K562 (cell line): ENCODE data around the gene SNX17.

Experiments
- CTCF ChIP-seq, 3 experiments: IDR thresholded peaks in 2 of 3; conservative IDR thresholded peaks in 1 of 3; 2 replicates each; pipeline ENCODE4 v1.5.1; 2011 to 2012; ENCODE audit warnings: low read length in 3 of 3, mild to moderate bottlenecking in 3 of 3, control low read depth in 2 of 3, improper control_type of control experiment in 1 of 3, inconsistent platforms in 1 of 3, low read depth in 1 of 3, mixed read lengths in 1 of 3, moderate library complexity in 1 of 3; ENCODE audit not compliant: insufficient read depth in 2 of 3
- MED1 ChIP-seq: sonication (generic); formaldehyde crosslinking; IDR thresholded peaks from 2 replicates; pipeline ENCODE4 v1.8.1; 2023; ENCODE audit warnings: missing genetic modification reagents, borderline replicate concordance
- TF ChIP-seq, protein P1 (sequence below): sonication (generic); formaldehyde crosslinking; IDR thresholded peaks from 2 replicates; pipeline ENCODE4 v1.8.0; 2022; ENCODE audit warnings: mild to moderate bottlenecking, missing genetic modification reagents

- TF ChIP-seq CTCF (IDR thresholded peaks at IDR 0.05 in 2 of 3, conservative IDR thresholded peaks at IDR 0.05 in 1 of 3; ENCODE audit: insufficient read depth in 2 of 3, low read depth in 1 of 3, low read length in 3 of 3) (no peak), MED1 (CRISPR knock-in tag) (no peak)
- TF ChIP-seq, protein P1, sequence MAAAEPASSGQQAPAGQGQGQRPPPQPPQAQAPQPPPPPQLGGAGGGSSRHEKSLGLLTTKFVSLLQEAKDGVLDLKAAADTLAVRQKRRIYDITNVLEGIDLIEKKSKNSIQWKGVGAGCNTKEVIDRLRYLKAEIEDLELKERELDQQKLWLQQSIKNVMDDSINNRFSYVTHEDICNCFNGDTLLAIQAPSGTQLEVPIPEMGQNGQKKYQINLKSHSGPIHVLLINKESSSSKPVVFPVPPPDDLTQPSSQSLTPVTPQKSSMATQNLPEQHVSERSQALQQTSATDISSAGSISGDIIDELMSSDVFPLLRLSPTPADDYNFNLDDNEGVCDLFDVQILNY, result no peak
Measured at GRCh38 chr2:27416151-27416550, 45.7 kb downstream of the SNX17 start.
